AG08395 (cell line): ENCODE data around the gene TMEM19.

Experiments
- DNase-seq: peaks from one replicate; pipeline ENCODE4 v3.0.0; 2012; ENCODE audit warnings: mixed read lengths, low spot score

The TMEM19 gene

DNA sequence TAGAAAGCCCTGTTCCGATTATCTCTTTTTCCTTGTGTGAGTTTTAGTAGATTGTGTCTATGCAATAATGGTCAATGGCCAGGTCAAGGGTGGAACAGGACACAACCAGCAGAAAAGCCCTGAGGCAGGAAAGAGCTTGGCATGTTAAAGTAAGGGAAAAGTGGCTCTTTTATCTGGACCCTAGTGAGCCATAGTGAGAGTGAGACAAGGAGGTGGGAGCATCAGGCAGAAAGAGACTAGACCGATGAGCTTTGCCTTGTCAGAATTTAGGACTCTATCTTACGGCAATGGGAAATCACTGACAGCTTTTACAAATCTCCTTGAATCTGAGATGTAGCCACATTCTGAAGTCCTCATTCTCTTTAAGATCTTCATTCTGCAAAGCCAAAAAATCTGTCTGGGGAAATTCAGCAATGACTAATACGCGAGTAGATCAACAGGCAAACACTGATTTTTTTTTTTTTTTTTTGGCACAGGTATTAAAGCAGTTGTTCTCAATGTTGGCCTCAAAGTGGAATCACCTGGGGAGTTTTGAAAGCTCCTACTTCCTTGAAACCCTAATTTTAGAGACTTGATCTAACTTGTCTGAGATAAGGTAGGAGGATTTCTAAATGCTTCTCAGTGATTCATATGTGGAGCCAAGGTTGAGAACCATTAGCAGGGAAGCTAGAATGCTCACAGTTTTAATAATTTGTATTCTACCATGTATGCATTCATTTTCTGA lies 33.9 kb downstream of the TMEM19 start:
- no peak for DNase-seq

DNA sequence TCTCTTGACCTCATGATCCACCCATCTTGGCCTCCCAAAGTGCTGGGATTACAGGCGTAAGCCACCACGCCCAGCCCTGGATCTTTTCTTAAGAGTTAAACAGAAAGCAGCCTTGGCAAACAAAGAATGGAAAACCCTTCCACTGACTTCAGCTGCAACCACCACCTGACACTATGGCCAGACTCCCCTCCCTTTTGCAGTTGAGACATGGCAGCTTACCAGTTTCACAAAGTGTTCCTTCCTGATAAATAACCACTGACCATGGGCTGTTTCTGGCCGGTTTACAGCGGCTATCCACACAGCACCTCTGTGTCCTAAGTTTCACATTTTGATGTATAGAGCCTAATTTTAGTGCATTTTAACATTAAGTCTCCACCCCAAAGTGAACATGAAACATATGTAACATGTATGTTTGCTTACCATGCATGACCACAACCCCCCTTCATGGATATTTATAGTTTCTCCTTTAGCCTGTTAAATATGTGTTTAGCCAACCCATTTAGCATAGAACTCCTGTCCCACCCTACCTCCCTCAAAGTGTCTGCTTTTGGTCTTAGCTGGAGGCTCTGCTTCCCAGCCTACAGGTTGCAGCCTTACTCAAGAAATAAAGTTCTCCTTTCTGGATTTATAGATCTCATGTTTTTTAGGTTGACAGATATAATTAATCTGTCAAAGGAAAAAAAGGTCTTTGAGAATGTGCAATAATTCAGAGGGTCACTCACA lies 36.1 kb downstream of the TMEM19 start:
- no peak for DNase-seq

DNA sequence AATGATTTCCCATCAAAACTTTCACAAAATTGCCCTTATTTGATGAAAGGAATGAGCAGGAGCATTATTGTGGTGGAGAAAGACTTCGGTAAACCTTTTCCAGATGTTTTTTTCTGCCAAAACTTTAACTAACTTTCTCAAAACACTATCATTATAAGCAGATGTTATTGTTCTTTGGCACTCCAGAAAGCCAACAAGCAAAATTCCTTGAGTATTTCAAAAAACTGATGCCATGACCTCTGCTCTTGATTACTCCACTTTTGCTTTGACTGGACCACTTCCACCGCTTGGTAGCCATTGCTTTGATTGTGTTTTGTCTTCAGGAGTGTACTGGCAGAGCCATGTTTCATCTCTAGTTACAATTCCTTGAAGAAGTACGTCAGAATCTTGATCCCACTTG lies 39.1 kb downstream of the TMEM19 start:
- DNase-seq: no peak

DNA sequence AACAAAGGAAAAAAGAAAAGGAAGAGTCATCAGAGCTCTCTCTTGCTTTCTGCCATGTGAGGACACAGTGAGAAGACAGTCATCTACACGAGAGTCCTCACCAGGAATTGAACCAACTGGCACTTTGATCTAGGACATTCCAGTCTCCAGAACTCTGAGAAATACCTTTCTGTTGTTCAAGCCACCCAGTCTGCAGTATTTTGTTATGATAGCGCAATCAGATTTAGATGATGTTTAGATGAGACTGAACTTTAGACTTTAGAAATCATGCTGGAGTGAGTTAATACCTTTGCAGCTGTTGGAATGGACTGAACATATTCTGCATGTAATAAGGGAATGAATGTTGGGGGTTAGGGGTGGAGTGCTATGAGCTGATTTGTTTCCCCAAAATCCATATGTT lies 40.7 kb downstream of the TMEM19 start:
- no peak for DNase-seq

DNA sequence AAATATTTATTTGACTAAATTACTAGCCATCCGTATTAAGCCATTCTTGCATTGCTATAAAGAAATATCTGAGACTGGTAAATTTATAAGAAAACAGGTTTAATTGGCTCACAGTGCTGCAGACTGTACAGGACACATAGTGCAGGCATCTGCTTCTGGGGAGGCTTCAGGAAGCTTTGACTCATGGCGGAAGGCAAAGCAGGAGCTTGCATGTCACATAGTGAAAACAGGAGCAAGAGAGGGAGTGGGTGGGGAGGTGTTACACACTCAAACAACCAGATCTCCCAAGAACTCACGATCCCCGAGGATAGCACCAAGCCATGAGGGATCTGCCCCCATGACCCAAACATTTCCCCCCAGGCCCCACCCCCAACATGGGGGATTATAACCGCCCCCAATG lies 42.1 kb downstream of the TMEM19 start:
- DNase-seq: no peak

DNA sequence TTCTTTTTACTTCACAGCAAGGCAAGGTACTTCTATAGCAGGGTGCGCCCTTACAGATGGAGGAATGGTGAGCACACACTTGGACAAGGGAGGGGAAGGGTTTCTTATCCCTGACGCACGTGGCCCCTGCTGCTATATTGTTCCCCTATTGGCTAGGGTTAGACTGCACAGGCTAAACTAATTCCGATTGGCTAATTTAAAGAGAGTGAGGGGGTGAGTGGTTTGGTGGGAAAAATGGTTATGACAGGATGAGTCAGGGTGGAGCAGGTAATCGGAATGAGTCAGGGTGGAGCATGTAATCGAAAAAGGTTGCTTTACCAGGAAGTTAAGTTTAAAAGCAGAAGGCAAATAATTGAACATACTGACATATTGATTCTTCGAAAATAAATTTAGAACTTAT lies 45.1 kb downstream of the TMEM19 start:
- no peak for DNase-seq

DNA sequence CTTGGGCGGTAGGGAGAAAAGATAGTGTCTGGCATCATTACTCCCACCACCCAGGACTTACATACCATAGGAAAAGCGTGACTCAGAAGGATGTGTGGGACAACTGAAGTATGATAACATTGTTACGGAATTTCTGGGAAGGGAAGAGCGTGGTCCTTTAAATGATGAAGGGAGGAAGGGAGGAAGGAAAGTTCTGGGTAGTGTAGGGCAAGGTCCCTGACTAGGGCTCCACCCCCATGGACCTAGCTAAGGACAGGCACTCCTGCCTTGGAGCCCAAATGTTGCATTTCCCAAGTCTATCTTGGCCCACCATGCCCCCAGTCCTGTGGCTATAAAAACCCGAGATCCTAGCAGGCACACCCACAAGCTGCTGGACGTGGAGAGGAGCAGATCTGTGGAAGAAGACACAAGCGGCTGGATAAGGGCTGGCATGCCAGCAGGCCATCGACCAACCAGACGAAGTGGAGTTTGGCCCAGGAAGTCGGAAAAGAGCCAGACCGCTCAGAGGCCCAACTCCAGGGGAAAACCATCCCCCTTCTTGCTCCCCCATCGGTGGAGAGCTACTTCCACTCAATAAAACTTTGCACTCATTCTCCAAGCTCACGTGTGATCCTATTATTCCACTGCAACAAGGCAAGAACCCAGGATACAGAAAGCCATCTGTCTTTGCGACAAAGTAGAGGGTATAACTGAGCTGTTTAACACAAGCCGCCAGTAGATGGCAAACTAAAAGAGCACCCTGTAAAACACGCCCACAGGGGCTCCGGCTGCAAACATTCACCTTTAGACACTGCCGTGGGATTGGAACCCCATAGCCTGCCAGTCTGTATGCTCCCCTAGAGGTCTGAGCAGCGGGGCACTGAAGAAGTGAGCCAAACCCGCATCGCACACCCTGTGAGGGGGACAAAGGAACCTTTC lies 45.8 kb downstream of the TMEM19 start:
- no peak for DNase-seq

DNA sequence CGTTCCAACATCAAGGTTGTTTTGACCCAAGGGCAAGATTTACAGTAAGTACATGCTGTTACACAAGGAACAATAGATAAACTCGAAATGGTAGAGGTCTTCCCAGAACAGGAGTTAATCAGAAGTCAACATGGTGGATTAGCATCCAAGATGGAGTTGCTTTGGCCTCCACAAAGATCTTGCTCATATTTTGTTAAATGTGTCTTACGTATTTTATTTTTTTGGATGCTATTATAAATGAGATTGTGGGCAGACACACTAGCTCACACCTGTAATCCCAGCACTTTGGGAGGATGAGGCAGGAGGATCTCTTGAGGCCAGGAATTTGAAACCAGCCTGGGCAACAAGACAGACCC lies 46.5 kb downstream of the TMEM19 start:
- DNase-seq: no peak

DNA sequence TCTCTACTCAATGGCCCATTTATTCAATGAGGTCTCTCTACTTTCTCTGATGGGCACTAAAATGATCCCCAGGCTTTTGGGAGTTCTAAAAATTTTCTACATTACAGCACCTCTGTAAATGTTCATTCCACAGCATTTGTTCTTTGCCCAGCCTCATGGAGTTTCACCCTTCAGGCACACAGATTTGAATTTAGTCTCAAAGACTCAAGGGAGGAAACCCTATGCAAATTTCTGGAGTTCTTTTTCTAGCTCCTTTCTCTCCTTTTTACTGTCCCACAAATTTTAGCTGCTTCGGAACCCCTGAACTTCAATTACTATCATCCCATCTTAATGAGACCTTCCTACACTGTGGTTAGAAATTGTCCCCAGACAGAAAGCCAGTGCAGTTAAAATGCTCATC lies 51.3 kb downstream of the TMEM19 start:
- DNase-seq: no peak

DNA sequence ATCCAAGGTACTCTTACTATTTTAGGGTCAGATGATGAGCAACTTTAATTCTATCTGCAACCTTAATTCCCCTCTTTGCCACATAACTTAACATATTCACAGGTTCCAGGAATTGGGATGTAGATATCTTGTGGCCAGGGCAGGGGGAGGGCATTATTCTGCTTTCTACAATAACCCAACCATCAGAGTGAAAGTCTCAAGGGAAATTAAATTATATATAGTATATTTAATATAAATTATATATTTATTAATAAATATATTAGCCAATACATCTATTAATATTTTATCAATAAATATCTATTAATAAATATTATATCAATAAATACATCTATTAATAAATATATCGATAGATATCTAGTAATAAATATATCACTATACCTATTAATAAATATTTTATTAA lies 57.1 kb downstream of the TMEM19 start:
- DNase-seq: no peak

DNA sequence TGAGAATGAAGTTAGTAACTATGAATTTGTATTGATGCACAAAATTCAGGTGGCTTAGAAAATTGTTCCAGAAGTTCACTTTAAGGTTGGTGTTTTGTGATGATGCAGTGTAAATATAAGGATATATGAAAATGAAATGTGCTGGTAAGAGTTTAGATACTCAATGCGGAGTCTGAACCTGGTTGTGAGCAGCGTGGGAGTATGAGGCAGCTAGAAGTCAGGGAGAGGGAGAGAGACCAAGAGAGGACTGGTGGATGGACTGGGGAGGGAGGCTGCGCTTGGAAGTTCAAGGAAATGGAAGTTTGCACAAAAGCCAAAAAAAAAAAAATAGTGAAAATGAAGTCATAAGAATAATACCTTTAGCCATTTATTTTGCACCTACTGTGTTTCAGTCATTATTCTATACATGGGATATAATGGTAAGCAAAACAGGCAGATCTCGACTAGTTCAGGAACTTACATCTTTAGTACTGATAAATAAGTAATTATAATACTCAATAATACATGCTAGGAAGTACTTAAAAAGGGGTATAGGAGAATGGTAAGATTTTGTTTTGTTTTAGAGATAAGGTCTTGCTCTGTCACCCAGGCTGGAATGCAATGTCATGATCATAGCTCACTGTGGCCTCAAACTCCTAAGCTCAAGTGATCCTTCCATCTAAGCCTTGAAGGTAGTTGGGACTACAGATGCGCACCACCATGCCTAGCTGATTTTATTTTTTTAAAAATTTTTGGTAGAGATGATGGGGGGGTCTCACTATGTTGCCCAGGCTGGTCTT lies 58.8 kb downstream of the TMEM19 start:
- DNase-seq: no peak

DNA sequence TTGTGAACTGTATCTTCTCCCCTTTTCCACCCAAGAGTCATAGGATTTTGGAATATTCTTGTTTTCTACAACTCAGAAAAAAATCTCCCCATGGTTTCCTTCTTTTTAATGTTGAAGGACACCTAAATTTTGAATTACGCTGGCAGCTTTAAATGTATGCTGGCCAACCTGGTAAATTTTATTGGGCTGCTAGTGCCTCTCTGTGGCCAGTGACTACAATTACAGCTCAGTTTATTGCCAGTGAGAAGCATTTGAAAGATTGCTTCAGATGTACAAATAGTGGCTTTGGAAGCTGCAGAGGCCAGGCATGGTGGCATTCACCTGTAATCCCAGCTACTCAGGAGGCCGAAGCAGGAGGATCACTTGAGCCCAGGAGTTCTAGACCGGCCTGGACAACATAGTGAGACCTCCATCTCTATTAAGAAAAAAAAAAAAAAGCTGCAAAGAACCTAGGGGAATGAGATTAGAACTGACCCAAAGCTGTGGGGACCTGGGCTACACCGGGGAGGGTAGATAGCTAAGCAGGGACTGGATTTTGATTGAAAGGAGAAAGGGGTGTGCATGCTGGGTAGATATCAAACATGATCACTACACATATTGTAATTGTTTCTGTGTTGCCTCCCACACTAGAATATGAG lies 61.2 kb downstream of the TMEM19 start:
- DNase-seq: peak; percentile 57

DNA sequence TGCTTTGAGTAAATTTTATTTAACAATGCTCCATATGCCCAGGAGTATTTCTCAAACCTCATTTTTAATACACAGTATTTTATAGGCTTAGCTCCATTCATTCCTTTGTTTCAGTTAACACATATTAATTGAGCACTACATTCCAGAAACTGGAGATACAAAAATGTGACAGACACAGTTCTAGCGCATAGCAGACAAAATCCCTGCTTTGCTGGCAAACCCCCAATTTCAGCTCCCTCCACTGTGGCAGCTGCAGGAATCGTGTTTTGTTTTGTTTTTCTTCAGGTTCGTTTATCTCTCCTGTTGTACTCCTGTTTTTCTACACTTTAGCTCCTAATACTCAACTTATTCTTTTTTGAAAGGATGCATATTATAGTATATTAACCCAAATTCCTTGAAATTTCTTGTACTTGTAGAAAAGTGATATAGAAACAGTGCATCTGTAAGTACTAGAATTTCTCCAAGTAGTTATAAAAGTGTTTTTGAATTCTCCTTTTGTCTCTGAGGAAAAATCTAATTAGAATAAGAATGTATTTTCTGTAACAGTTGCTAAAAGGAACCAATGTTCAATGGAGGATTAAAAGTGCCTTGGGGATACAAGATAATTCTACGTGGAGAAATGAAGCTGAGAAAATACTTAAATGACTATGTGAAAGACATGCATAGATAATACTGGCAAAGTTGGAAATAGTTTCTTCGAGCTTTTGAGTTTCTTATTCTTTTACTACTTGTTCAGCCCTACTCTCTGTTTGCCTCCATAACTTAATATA lies 62.4 kb downstream of the TMEM19 start:
- no peak for DNase-seq

DNA sequence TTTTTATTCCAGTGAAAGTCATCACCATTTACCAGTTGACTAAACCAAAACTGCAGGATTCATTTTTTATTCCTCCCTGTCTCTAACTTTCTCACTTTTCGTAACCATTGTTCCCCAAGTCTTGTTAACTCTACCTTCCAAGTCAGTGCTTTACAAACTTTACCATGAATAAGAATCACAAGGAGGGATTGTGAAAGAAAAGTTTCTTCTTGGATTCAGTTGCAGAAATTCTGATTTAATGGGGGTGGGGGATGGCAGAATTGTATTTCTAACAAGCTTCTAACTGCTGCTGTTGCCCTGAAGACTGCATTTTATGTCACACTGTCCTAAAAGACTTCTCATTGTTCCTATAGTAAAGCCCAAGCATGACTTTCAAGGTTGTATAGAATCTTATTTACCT lies 63.8 kb downstream of the TMEM19 start:
- no peak for DNase-seq

DNA sequence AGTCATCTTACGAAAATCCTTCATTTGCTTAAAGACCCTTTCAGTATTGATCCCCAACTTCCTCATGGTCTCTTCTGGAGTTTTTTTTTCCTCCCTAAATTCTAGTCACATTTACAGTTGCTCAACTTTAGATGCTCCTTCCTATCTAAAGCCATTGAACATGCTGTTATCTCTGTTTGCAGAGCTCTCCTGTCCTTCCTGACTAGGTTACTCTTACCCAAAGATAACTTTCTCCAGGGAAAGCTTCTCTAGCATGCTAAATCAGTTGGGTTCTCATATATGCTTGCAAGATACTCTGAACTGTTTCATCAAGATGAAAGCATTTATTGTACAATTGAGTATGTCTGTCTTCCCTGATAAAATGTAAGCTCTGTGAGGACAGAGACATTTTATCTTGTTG lies 67.0 kb downstream of the TMEM19 start:
- no peak for DNase-seq
